Mammary epithelial cell (primary cell): ENCODE data around the gene OR4M1.

ENCODE experiments used
- EZH2 ChIP-seq: IDR thresholded peaks from 2 replicates; pipeline ENCODE4 v1.6.1; 2012; ENCODE audit warnings: low read length, inconsistent platforms, borderline replicate concordance
- TF ChIP-seq, protein P1 (sequence below), 2 donors: IDR thresholded peaks in 1 of 2; conservative IDR thresholded peaks in 1 of 2; 2 replicates each; pipeline ENCODE4 v1.5.1; 2011 to 2012; ENCODE audit warnings: inconsistent platforms in 2 of 2, low read length in 2 of 2, mild to moderate bottlenecking in 2 of 2, control low read depth in 1 of 2, low read depth in 1 of 2; ENCODE audit not compliant: insufficient read depth in 1 of 2; ENCODE audit errors: extremely low read depth in 1 of 2

DNA sequence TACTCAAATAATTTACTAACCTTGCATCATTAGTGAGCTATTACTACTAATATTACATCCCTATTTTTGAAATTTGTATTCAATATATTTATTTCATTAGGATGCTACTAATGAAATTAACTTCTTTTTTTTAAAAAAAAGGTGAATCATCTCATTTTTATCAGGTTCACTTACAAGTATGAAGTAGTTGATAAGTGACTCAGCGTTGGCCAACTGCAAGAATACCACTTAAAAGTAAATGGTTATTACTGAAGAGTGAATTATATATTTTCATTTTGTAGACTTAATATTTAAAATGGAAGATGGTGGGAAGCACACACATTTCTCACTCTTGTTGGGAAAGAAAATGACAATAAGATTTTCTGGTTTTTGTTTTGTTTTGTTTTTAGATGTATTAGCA, 49.9 kb downstream of the OR4M1 start:
- TF ChIP-seq, protein P1, sequence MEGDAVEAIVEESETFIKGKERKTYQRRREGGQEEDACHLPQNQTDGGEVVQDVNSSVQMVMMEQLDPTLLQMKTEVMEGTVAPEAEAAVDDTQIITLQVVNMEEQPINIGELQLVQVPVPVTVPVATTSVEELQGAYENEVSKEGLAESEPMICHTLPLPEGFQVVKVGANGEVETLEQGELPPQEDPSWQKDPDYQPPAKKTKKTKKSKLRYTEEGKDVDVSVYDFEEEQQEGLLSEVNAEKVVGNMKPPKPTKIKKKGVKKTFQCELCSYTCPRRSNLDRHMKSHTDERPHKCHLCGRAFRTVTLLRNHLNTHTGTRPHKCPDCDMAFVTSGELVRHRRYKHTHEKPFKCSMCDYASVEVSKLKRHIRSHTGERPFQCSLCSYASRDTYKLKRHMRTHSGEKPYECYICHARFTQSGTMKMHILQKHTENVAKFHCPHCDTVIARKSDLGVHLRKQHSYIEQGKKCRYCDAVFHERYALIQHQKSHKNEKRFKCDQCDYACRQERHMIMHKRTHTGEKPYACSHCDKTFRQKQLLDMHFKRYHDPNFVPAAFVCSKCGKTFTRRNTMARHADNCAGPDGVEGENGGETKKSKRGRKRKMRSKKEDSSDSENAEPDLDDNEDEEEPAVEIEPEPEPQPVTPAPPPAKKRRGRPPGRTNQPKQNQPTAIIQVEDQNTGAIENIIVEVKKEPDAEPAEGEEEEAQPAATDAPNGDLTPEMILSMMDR (conservative IDR thresholded peaks at IDR 0.05 in 1 of 2, IDR thresholded peaks at IDR 0.05 in 1 of 2; ENCODE audit: extremely low read depth in 1 of 2, insufficient read depth in 1 of 2, low read depth in 1 of 2, low read length in 2 of 2) = no peak
- TF ChIP-seq EZH2 = no peak
